HFF-Myc (cell line): ENCODE measurements around the gene MAML1.

ENCODE experiments used
- DNase-seq: peaks from one replicate; pipeline ENCODE4 v3.0.0-alpha.2; 2011; ENCODE audit warnings: low read depth; ENCODE audit errors: extremely low read depth
- H3K4me3 ChIP-seq: replicated peaks from 2 replicates; pipeline ENCODE4 v1.5.1; 2011; ENCODE audit warnings: low read depth, mild to moderate bottlenecking, control low read depth, low read length
- TF ChIP-seq, protein P1 (sequence below): IDR thresholded peaks from 2 replicates; pipeline ENCODE4 v1.5.1; 2012; ENCODE audit warnings: mild to moderate bottlenecking, low read depth, low read length, control low read depth; ENCODE audit errors: missing control alignments

The MAML1 gene

DNA sequence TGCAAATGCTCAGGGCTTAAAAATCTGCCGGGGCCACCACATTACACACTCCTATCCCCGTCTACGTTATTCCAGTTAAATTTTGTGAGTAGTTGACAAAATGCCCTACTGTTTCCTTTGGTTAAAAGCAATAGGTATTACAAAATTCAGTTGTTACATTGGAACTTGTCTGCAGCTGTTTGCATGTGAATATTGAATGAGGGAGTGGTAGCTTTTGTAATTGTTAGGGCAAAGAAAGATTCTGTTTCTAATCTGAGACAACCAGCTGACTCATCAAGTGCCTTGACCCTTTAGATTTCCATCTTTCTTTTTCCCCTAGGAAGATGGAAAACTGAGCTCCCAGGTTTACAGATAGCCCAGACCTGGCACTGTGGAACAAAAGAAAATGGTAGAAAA lies 30.2 kb downstream of the MAML1 start:
- TF ChIP-seq, protein P1, sequence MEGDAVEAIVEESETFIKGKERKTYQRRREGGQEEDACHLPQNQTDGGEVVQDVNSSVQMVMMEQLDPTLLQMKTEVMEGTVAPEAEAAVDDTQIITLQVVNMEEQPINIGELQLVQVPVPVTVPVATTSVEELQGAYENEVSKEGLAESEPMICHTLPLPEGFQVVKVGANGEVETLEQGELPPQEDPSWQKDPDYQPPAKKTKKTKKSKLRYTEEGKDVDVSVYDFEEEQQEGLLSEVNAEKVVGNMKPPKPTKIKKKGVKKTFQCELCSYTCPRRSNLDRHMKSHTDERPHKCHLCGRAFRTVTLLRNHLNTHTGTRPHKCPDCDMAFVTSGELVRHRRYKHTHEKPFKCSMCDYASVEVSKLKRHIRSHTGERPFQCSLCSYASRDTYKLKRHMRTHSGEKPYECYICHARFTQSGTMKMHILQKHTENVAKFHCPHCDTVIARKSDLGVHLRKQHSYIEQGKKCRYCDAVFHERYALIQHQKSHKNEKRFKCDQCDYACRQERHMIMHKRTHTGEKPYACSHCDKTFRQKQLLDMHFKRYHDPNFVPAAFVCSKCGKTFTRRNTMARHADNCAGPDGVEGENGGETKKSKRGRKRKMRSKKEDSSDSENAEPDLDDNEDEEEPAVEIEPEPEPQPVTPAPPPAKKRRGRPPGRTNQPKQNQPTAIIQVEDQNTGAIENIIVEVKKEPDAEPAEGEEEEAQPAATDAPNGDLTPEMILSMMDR: no peak
- no peak overlapping the region for H3K4me3 ChIP-seq
- DNase-seq: no peak

DNA sequence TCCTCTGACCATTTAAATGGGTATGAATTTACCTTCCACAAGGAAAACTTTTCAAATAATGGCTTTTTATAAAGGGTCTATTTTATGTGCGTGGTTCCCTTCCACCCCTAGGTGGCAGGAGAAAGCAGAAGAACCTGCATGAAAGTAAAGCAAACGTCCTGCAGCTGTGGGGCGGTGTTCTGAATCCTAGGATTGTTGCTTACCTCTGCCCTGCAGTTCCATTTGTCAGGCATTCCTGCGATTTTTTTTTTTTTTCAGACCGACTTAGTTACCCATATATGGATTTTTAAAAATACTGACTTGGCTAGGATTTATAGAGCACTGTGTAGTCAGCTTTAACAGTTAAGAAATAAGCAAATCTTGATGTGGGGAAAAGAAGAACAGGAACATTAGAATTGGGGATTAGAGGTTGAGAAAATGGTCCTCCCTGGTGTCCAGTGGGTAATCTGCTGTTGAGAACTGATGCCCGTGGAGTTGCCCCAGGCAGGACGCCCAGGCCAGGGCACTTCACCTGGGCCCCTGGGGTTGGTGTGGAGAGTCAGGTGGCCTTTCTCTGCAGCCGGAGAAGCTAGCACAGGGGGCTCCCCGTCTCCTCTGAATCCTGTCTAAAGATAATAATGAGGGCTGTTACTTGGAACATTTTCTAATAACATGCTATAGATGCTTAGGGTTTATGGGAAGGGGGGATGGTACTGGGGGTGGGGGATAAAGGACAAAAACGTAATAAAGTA lies 30.8 kb downstream of the MAML1 start:
- TF ChIP-seq, protein P1: peak; percentile 80
- DNase-seq: peak; percentile 64
- no peak overlapping the region for H3K4me3 ChIP-seq

GRCh38 chr5:179764056-179764455 lies 31.4 kb downstream of the MAML1 start:
- H3K4me3 ChIP-seq: no peak overlapping the region
- DNase-seq: no peak
- TF ChIP-seq, protein P1: no peak

DNA sequence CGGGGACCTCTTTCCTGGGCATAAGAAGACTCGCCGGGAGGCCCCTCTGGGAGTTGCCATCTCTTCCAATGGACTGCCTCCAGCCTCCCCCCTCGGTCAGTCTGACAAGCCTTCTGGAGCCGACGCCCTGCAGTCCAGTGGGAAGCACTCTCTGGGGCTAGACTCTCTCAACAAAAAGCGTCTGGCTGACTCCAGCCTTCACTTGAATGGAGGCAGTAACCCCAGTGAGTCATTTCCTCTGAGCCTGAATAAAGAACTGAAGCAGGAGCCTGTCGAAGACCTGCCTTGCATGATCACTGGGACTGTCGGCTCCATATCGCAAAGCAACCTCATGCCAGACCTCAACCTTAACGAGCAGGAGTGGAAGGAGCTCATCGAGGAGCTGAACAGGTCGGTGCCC lies 32.8 kb downstream of the MAML1 start:
- TF ChIP-seq, protein P1: no peak
- peak; percentile 70 for DNase-seq
- H3K4me3 ChIP-seq: no peak overlapping the region

DNA sequence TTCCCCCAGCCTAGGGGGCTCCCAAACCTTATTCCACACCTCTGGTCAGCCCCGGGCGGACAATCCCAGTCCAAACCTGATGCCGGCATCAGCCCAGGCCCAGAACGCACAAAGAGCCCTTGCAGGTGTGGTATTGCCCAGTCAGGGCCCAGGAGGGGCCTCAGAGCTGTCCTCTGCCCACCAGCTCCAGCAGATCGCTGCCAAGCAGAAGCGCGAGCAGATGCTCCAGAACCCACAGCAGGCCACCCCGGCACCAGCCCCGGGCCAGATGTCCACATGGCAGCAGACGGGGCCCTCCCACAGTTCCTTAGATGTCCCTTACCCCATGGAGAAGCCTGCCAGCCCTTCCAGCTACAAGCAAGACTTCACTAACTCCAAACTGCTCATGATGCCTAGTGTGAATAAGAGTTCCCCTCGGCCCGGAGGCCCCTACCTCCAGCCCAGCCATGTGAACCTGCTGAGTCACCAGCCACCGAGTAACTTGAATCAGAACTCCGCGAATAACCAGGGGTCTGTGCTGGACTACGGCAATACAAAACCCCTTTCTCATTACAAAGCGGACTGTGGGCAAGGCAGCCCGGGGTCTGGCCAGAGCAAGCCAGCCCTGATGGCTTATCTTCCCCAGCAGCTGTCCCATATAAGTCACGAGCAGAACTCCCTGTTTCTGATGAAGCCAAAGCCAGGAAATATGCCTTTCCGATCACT lies 33.6 kb downstream of the MAML1 start:
- TF ChIP-seq, protein P1: no peak
- no peak overlapping the region for H3K4me3 ChIP-seq
- DNase-seq: no peak

GRCh38 chr5:179766726-179767455 lies 34.3 kb downstream of the MAML1 start:
- no peak for DNase-seq
- TF ChIP-seq, protein P1: no peak
- no peak overlapping the region for H3K4me3 ChIP-seq
